Urinary bladder (tissue), 4 donors: ENCODE results near the gene MKI67. TPM values are rescaled to one million over a fixed set of nuclear protein-coding genes. Genes with fewer than 3 reads are reported as not detected.
"Not testable (repeated sequence)": the region's sequence is repeated elsewhere in the genome, so short reads cannot be mapped to it uniquely, and the experiment has no call there.

Experiments
- DNase-seq: peaks from one replicate; pipeline ENCODE4 v3.0.0-alpha.2; 2015; ENCODE audit errors: extremely low spot score
- H3K27ac ChIP-seq: one replicate; pipeline ENCODE4 v1.5.1; 2013; ENCODE audit warnings: low read depth, mild to moderate bottlenecking, moderate library complexity
- H3K36me3 ChIP-seq: one replicate; pipeline ENCODE4 v1.6.1; 2013; ENCODE audit warnings: mild to moderate bottlenecking, moderate library complexity; ENCODE audit not compliant: insufficient read depth
- H3K4me1 ChIP-seq: one replicate; pipeline ENCODE4 v1.6.1; 2013; ENCODE audit warnings: mild to moderate bottlenecking, moderate library complexity; ENCODE audit not compliant: insufficient read depth
- H3K4me3 ChIP-seq: one replicate; pipeline ENCODE4 v1.5.1; 2013; ENCODE audit warnings: low read depth, low read length
- WGBS: extraction: QIAGEN DNeasy Blood & Tissue Kit; methylation state at CpG from one replicate; pipeline ENCODE4 v1.1.7; 2013; 5-methylcytosine and 5-hydroxymethylcytosine counted together
- polyA plus RNA-seq: library from polyadenylated mRNA; stranded (reverse); fragments of 200-250 nt; gene quantifications from one replicate; pipeline ENCODE4 v1.2.3, GENCODE V29; 2013
- total RNA-seq: library from RNA; depleted of rRNA; stranded (reverse); fragments of >200 nt; gene quantifications from one replicate; pipeline ENCODE4 v1.2.3, GENCODE V29; 2014
- donor health status: healthy with polysubstance abuse.
- donor health status: healthy.

MKI67 gene
- total and polyA plus RNA-seq, 2 donors = 0.42 to 17.8 TPM

DNA sequence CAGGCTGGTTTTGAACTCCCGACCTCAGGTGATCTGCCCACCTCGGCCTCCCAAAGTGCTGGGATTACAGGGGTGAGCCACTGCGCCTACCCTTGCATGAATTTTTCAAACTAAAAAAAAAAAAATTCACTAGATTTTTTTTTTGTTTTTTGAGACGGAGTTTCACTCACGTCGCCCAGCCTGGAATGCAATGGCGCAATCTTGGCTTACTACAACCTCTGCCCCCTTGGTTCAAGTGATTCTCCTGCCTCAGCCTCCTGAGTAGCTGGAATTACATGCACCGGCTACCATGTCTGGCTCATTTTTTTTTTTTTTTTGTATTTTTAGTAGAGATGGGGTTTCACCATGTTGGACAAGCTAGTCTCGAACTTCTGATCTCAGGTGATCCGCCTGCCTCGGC, 12.2 kb upstream of the MKI67 start:
- H3K4me1 ChIP-seq, H3K36me3 ChIP-seq, DNase-seq, H3K27ac ChIP-seq, H3K4me3 ChIP-seq: not testable (repeated sequence)
- WGBS = 95% methylated on average over 11 of the region's 11 CpGs

- no peak for DNase-seq
- Histone ChIP-seq H3K4me1 (no peaks in the 10 kb centered on the region), H3K4me3 (no peak overlapping the region), H3K27ac (no peak overlapping the region), H3K36me3 (no peaks in the 10 kb centered on the region)
- 37% methylated on average over 1 of the region's 1 CpG for WGBS
Measured at GRCh38 chr10:128137877-128138276, 11.7 kb upstream of the MKI67 start.

GRCh38 chr10:128130051-128130450, 3.8 kb upstream of the MKI67 start:
- WGBS = 67% methylated on average over 1 of the region's 1 CpG
- no peak overlapping the region for H3K4me3 ChIP-seq
- H3K36me3 ChIP-seq = no peaks in the 10 kb centered on the region
- no peak overlapping the region for H3K27ac ChIP-seq
- no peaks in the 10 kb centered on the region for H3K4me1 ChIP-seq
- DNase-seq = no peak

DNA sequence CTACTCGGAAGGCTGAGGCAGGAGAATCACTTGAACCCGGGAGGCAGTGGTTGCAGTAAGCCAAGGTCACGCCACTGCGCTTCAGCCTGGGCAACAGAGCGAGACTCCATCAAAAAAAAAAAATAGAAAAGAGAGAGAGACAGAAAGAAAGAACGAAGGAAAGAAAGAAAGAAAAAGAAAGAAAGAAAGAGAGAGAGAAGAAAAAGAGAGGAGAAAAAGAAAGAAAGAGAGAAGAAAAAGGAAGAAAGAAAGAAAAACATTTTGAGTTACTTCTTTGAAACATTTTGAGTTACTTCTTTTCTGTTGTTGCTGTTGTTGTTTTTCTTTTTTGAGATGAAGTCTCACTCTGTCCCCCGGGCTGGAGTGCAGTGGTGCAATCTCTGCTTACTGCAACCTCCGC, 2.4 kb upstream of the MKI67 start:
- H3K4me1 ChIP-seq = no peaks in the 10 kb centered on the region
- no peak for DNase-seq
- no peak overlapping the region for H3K4me3 ChIP-seq
- 70% methylated on average over 8 of the region's 8 CpGs for WGBS
- no peak overlapping the region for H3K27ac ChIP-seq
- no peaks in the 10 kb centered on the region for H3K36me3 ChIP-seq

DNA sequence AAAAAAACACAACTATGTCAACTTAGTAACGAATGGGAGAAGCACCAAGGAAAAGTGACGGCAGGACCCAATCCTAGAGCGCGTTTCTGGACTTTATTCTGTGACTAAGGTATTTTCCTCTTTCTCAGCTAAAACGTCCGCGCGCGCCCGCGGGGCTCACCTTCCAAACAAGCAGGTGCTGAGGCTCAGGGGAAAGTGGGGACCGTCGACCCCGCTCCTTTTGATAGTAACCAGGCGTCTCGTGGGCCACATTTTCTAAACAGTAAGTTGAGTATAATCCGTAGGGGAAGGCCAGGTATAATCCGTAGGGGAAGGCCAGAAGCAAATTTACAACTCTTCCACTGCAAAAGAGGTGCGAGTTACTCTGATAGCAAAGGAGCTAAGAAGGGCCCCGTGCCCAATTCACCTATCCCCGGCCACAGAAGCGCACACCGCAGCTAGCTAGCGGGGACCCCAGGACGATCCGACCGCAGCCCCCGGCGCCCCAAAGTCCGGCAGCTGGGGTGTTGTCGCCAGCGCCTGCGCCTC, 743 bp downstream of the MKI67 start:
- H3K36me3 ChIP-seq = no peaks in the 10 kb centered on the region
- no peak for DNase-seq
- H3K27ac ChIP-seq = no peak overlapping the region
- H3K4me3 ChIP-seq = peak overlapping the region; percentile 45
- 3% methylated on average over 33 of the region's 33 CpGs for WGBS
- no peaks in the 10 kb centered on the region for H3K4me1 ChIP-seq

- no peak for DNase-seq
- H3K36me3 ChIP-seq = no peaks in the 10 kb centered on the region
- WGBS = 39% methylated on average over 11 of the region's 11 CpGs
Measured at GRCh38 chr10:128124813-128125403, 1.3 kb downstream of the MKI67 start.

GRCh38 chr10:128123846-128124245, 2.4 kb downstream of the MKI67 start:
- H3K4me1 ChIP-seq = no peaks in the 10 kb centered on the region
- DNase-seq = no peak

More at GRCh38 chr10:128124813-128125403, 1.3 kb downstream of the MKI67 start:
- no peak overlapping the region for H3K27ac ChIP-seq
- H3K4me3 ChIP-seq = no peak overlapping the region
- H3K4me1 ChIP-seq = no peaks in the 10 kb centered on the region

DNA sequence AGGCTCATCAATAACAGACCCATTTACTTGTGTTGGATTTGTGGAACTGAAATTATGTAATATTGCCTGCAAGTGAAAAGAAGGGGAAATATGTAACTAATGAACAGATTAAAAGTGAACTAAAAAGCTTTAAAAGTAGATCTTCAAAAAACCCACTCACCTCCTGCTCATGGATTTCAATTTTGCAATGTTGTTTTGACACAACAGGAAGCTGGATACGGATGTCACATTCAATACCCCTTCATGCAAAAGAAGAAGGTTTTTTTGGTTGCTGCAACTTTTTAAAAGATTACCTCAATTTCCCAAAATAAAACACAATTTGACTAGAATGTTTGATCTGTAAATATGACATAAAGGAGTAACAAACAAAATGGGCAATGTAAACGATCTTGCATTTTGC, 3.3 kb downstream of the MKI67 start:
- DNase-seq = no peak
- Histone ChIP-seq H3K36me3 (no peaks in the 10 kb centered on the region), H3K4me1 (no peaks in the 10 kb centered on the region), H3K27ac (no peak overlapping the region), H3K4me3 (no peak overlapping the region)
- WGBS = 81% methylated on average over 2 of the region's 2 CpGs

More at GRCh38 chr10:128123846-128124245, 2.4 kb downstream of the MKI67 start:
- no peak overlapping the region for H3K27ac ChIP-seq
- H3K4me3 ChIP-seq = no peak overlapping the region
- no peaks in the 10 kb centered on the region for H3K36me3 ChIP-seq

DNA sequence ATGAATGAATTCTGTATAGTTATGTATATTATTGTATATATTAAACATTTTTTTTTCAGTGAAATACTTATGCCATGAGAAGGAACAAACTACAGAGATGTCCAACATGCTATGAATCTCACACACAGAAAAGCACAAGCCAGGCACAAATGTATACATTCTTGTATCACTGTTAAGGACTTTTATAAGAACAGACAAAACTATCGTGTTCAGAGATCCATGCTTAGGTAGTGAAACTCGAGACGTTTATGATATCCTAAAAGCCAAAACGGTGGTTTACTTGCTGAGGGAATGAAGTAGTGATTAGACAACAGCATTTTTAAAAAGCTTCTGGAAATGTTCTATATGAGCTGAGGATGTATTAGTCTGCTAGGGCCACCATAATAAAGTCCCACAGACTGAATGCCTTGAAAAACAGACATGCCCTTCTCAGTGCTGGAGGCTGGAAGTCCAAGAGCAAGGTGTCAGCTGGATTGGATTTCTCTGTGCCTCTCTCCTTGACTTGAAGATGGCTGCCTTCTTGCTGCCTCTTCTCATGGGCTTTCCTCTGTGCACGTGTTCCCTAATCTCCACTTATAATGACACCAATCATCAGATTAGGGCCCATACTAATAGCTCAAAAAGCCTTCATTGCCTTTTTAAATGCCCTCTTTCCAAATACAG, 4.3 kb downstream of the MKI67 start:
- WGBS = 71% methylated on average over 5 of the region's 5 CpGs
- H3K4me3 ChIP-seq = no peak overlapping the region
- no peaks in the 10 kb centered on the region for H3K36me3 ChIP-seq

DNA sequence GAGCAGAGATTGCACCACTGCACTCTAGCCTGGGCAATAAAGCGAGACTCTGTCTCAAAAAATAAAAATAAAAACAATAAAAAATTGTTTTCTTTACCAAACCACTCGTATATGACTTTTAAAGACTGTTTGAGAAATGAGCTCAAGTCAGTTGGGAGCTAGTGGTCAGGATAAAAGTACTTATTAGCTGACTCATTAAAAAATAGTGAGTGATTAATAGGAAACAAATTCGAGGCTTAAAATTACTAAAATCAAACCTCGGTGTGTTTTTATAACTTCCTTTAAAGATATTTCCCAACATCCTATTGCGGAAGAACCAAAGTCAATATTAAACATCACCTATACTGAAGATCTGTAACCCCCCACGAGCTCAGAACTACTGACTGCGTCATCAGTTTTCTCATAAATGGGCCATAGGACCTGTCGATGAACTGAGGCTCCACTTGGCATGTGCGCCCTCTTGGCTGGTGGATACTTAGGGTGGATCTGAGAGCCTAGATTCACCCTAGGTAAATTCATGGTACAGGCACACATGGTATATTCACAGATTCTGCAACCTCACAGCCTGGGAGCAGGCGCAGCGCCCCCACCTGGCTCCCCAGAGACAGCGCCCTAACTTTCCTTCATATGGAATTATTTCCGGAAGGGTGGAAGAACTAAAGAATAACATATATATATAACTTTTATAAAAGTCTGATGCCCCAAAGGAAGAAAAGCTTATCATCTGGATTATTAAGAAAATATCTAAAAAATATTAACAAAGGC, 9.2 kb downstream of the MKI67 start:
- H3K27ac ChIP-seq = no peak overlapping the region
- no peaks in the 10 kb centered on the region for H3K36me3 ChIP-seq
- no peak overlapping the region for H3K4me3 ChIP-seq
- 91% methylated on average over 13 of the region's 13 CpGs for WGBS
- no peaks in the 10 kb centered on the region for H3K4me1 ChIP-seq
- DNase-seq = no peak

More for the DNA sequence above, 4.3 kb downstream of the MKI67 start:
- Histone ChIP-seq H3K27ac (no peak overlapping the region), H3K4me1 (no peaks in the 10 kb centered on the region)
- DNase-seq = no peak

DNA sequence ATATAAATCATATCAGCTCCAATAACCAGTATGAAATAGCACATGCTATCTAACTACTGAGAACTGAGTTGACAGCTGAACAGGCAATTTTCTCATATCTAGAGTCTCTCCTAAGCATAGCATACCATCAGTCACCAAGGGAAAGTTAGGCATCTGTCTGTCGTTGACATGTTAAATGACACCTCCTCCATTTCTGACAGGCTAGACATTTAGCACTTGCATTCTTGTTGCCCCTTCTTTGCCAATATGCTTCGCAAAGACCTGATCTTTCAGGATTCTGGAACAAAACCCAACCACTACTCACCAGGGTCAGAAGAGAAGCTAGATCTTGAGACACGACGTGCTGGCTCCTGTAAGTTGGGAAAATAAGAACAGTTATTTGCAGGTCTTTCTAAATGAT, 10.0 kb downstream of the MKI67 start:
- Histone ChIP-seq H3K4me1 (no peaks in the 10 kb centered on the region), H3K4me3 (no peak overlapping the region), H3K36me3 (no peaks in the 10 kb centered on the region), H3K27ac (no peak overlapping the region)
- no peak for DNase-seq
- 98% methylated on average over 4 of the region's 4 CpGs for WGBS

DNA sequence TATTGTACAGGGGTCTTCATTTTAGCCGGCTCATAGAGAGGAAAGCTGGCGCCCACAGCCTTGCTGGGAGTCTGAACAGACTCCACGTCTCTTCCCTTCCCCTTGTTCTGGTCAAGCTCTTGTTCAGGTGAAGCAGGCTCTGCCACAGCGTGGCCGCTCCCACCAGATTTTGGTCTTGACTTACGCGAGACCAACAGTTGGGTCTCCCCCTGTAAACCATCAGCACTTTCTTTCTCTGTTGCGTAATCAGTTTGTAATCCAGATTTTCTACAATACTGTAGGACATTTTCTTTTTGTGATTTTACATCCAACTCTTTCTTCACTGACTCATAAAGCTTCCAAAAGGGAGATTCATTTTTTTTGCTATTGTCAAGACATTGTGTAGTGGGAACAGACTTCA, 10.9 kb downstream of the MKI67 start:
- H3K4me3 ChIP-seq = no peak overlapping the region
- H3K27ac ChIP-seq = no peak overlapping the region
- no peak for DNase-seq
- no peaks in the 10 kb centered on the region for H3K36me3 ChIP-seq
- no peaks in the 10 kb centered on the region for H3K4me1 ChIP-seq
- WGBS = 98% methylated on average over 8 of the region's 8 CpGs

DNA sequence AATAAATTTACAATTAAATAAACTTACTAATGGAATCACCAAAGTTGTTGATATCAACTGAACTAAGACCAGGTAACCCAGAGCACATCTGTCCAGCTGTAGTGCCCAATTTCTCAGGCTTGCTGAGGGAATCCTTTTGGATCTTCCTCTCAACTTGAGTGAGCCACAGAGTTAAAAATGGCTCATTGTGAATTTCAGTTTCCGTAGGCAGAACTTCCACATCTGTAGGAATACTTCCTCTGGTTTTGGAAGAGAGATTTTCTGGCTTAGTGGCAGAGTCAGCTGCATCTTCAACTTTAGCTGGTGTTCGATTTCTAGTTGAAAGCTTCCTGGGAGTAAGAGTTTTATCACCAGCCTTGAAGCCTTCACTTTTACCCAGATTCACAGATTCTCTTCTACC, 11.3 kb downstream of the MKI67 start:
- no peak for DNase-seq
- no peak overlapping the region for H3K27ac ChIP-seq
- no peak overlapping the region for H3K4me3 ChIP-seq
- H3K4me1 ChIP-seq = no peaks in the 10 kb centered on the region
- 92% methylated on average over 2 of the region's 2 CpGs for WGBS
- H3K36me3 ChIP-seq = no peaks in the 10 kb centered on the region

- no peak for DNase-seq
- H3K4me3 ChIP-seq = no peak overlapping the region
- whole genome bisulfite sequencing = 94% methylated on average over 13 of the region's 13 CpGs
Measured at GRCh38 chr10:128113026-128113425, 13.2 kb downstream of the MKI67 start.

More at GRCh38 chr10:128113026-128113425, 13.2 kb downstream of the MKI67 start:
- Histone ChIP-seq H3K4me1 (no peaks in the 10 kb centered on the region), H3K36me3 (no peaks in the 10 kb centered on the region), H3K27ac (no peak overlapping the region)
